T47D (cell line): ENCODE results near the gene WAPL.

ENCODE experiments used
- DNase-seq, 2 experiments: peaks; one replicate each; pipeline versions ENCODE4 v3.0.0 to v3.0.0-alpha.2; 2011 to 2012; ENCODE audit warnings: low read depth in 1 of 2, low spot score in 1 of 2
- JUND ChIP-seq: IDR thresholded peaks from 2 replicates; pipeline ENCODE4 v1.6.1; 2012; ENCODE audit warnings: low read depth
- in situ Hi-C: cut with HindIII; loops from 2 replicates; pipeline ENCODE4 v1.10.0; 2016; ENCODE audit warnings: low sequenced_read_pairs, low pct_unique_long_range_greater_than_20kb

Gene WAPL

GRCh38 chr10:86440874-86441843 is 80.4 kb downstream of the WAPL start:
- no peak for TF ChIP-seq JUND
- DNase-seq, result no peak
- in situ Hi-C loops, result no loop called here

- DNase-seq, result peak in 1 of 2 experiments; percentile 12
- in situ Hi-C loops, result no loop called here
- no peak for TF ChIP-seq JUND
Measured at GRCh38 chr10:86439544-86439943, 82.0 kb downstream of the WAPL start.

GRCh38 chr10:86438091-86438749 is 83.4 kb downstream of the WAPL start:
- in situ Hi-C loops, result no loop called here
- DNase-seq, result no peak
- no peak for TF ChIP-seq JUND

GRCh38 chr10:86437447-86437846 is 84.1 kb downstream of the WAPL start:
- TF ChIP-seq JUND, result no peak
- DNase-seq, result no peak
- in situ Hi-C loops, result no loop called here

GRCh38 chr10:86436963-86437362 is 84.6 kb downstream of the WAPL start:
- no peak for TF ChIP-seq JUND
- no peak for DNase-seq
- in situ Hi-C loops, result no loop called here

GRCh38 chr10:86434656-86435055 is 86.9 kb downstream of the WAPL start:
- DNase-seq, result peak in 1 of 2 experiments; percentile 14
- in situ Hi-C loops, result no loop called here
- no peak for TF ChIP-seq JUND

- in situ Hi-C loops, result no loop called here
- no peak for DNase-seq
Measured at GRCh38 chr10:86423739-86424138, 97.9 kb downstream of the WAPL start.

GRCh38 chr10:86419101-86419500 is 102.5 kb downstream of the WAPL start:
- DNase-seq, result no peak
- in situ Hi-C loops, result no loop called here
- no peak for TF ChIP-seq JUND

More at GRCh38 chr10:86423739-86424138, 97.9 kb downstream of the WAPL start:
- TF ChIP-seq JUND, result no peak

GRCh38 chr10:86415583-86415982 is 106.0 kb downstream of the WAPL start:
- no peak for TF ChIP-seq JUND
- in situ Hi-C loops, result no loop called here
- DNase-seq, result no peak

- TF ChIP-seq JUND, result no peak
- in situ Hi-C loops, result no loop called here
- no peak for DNase-seq
Measured at GRCh38 chr10:86415116-86415515, 106.5 kb downstream of the WAPL start.

GRCh38 chr10:86413046-86413728 is 108.4 kb downstream of the WAPL start:
- DNase-seq, result no peak
- TF ChIP-seq JUND, result no peak
- in situ Hi-C loops, result no loop called here

GRCh38 chr10:86411852-86412560 is 109.6 kb downstream of the WAPL start:
- in situ Hi-C loops, result no loop called here
- no peak for DNase-seq
- TF ChIP-seq JUND, result no peak
